PC-9 (cell line): ENCODE results near the gene ZIC5. TPM values are rescaled to one million over a fixed set of nuclear protein-coding genes. Genes with fewer than 3 reads are reported as not detected.

ENCODE experiments used
- BruUV-seq: library from RNA; stranded (reverse); fragments of 400-500 nt; replicated peaks from 2 replicates; lab custom pipeline; 2021; lab: Mats Ljungman, UMichigan
- CTCF ChIA-PET: fragments of 300-600 bp; sonication (Branson Sonifier 250); formaldehyde crosslinking; loops from one replicate; lab custom pipeline; 2022; ENCODE audit warnings: antibody characterized with exemption; lab: Charles Lee
- POLR2A ChIA-PET: fragments of 300-600 bp; sonication (Branson Sonifier 250); formaldehyde crosslinking; loops from one replicate; lab custom pipeline; 2022; ENCODE audit warnings: antibody characterized with exemption; ENCODE audit not compliant: unreplicated experiment; lab: Charles Lee
- DNase-seq, 2 experiments: peaks; one replicate each; pipeline versions ENCODE4 v3.0.0 to v3.0.0-alpha.2; 2015 to 2022; ENCODE audit warnings: mixed read lengths in 1 of 2
- H2AFZ ChIP-seq: fragments of 200-600 bp; sonication (generic); 2 replicates; pipeline ENCODE4 v1.8.1; 2017; ENCODE audit warnings: antibody characterized with exemption
- H3F3A ChIP-seq: fragments of 200-600 bp; sonication (generic); 2 replicates; pipeline ENCODE4 v1.8.1; 2017; ENCODE audit warnings: antibody characterized with exemption, mild to moderate bottlenecking, low read depth; ENCODE audit not compliant: insufficient read depth
- H3K27ac ChIP-seq: fragments of 200-600 bp; sonication (generic); 2 replicates; pipeline ENCODE4 v1.6.1; 2016; ENCODE audit warnings: mixed run types
- H3K27me3 ChIP-seq: fragments of 200-600 bp; sonication (generic); 2 replicates; pipeline ENCODE4 v1.6.1; 2016; ENCODE audit warnings: low read depth, mixed run types; ENCODE audit not compliant: insufficient read depth
- H3K36me3 ChIP-seq: fragments of 200-600 bp; sonication (generic); 2 replicates; pipeline ENCODE4 v1.6.1; 2016; ENCODE audit warnings: low read depth, mixed run types
- H3K4me1 ChIP-seq: fragments of 200-600 bp; sonication (generic); replicated peaks from 2 replicates; pipeline ENCODE4 v1.6.1; 2016; ENCODE audit warnings: mixed run types; ENCODE audit not compliant: insufficient read depth
- H3K4me2 ChIP-seq: fragments of 200-600 bp; sonication (generic); 2 replicates; pipeline ENCODE4 v1.6.1; 2017; ENCODE audit warnings: mixed run types
- H3K4me3 ChIP-seq: fragments of 200-600 bp; sonication (generic); 2 replicates; pipeline ENCODE4 v1.6.1; 2016; ENCODE audit warnings: mixed run types
- H3K79me2 ChIP-seq: fragments of 200-600 bp; sonication (generic); 2 replicates; pipeline ENCODE4 v1.6.1; 2017; ENCODE audit warnings: low read depth, mixed run types
- H3K9me2 ChIP-seq: fragments of 200-600 bp; sonication (generic); 2 replicates; pipeline ENCODE4 v1.8.1; 2017; ENCODE audit warnings: mild to moderate bottlenecking; ENCODE audit not compliant: insufficient read depth
- H3K9me3 ChIP-seq: fragments of 200-600 bp; sonication (generic); 2 replicates; pipeline ENCODE4 v1.8.1; 2016; ENCODE audit warnings: low read depth; ENCODE audit not compliant: insufficient read depth
- H4K20me1 ChIP-seq: fragments of 200-600 bp; sonication (generic); 2 replicates; pipeline ENCODE4 v1.8.1; 2017; ENCODE audit not compliant: insufficient read depth
- CTCF ChIP-seq: fragments of 200-600 bp; sonication (generic); conservative IDR thresholded peaks from 2 replicates; pipeline ENCODE4 v1.6.1; 2017; ENCODE audit warnings: mixed run types, antibody characterized with exemption, mild to moderate bottlenecking, moderate library complexity
- EZH2 ChIP-seq: fragments of 200-600 bp; sonication (generic); IDR thresholded peaks from 2 replicates; pipeline ENCODE4 v1.8.0; 2017; ENCODE audit warnings: antibody characterized with exemption, low read depth
- intact Hi-C: fragments of 100-400 bp; cut with micrococcal nuclease; formaldehyde crosslinking; loops from one replicate; pipeline ENCODE4 v1.10.0; 2022; ENCODE audit not compliant: unreplicated experiment
- total RNA-seq: library from RNA; stranded (reverse); gene quantifications from 2 replicates; pipeline ENCODE4 v1.2.3, GENCODE V29; 2021

The ZIC5 gene
- total RNA-seq, 1 experiment from 2014 or later, result 0.61 TPM

DNA sequence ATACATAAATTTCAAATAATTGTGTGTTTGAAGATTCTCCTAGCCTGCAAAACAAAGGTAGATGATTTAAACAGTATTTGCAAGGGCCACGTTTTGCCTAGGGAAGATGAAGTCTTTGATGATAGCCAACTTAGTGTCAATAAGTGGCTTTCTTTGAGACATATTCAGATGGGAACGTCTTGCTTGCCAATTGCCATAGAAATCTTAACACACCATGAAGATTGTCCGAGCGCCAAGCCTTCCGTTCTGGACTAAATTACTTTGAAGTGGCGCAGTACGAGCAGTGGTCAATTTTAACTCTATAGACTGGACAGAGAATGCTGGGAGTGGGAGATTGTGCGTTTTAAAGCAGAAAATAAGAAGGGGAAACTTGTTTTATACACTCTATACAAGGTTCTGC lies 9.9 kb downstream of the ZIC5 start:
- Histone ChIP-seq H3F3A (no peaks in the 10 kb centered on the region), H2AFZ (no peak overlapping the region), H3K9me2 (no peaks in the 10 kb centered on the region), H3K4me2 (no peak overlapping the region), H3K9me3 (no peaks in the 10 kb centered on the region; the same call in 1 of the 2 replicates), H3K4me3 (no peak overlapping the region), H3K79me2 (peaks cover 6% of the 10 kb centered on the region; the same call in 1 of the 2 replicates), H3K27me3 (peaks cover 9% of the 10 kb centered on the region; the same call in 1 of the 2 replicates), H4K20me1 (no peaks in the 10 kb centered on the region; the same call in 1 of the 2 replicates), H3K36me3 (no peaks in the 10 kb centered on the region), H3K27ac (no peak overlapping the region), H3K4me1 (no peaks in the 10 kb centered on the region)
- intact Hi-C loops, result no loop called here
- ChIA-PET CTCF (no interaction called here), POLR2A (no interaction called here)
- TF ChIP-seq CTCF, result no peak
- BruUV-seq, result no TSS peak
- no peak for DNase-seq

DNA sequence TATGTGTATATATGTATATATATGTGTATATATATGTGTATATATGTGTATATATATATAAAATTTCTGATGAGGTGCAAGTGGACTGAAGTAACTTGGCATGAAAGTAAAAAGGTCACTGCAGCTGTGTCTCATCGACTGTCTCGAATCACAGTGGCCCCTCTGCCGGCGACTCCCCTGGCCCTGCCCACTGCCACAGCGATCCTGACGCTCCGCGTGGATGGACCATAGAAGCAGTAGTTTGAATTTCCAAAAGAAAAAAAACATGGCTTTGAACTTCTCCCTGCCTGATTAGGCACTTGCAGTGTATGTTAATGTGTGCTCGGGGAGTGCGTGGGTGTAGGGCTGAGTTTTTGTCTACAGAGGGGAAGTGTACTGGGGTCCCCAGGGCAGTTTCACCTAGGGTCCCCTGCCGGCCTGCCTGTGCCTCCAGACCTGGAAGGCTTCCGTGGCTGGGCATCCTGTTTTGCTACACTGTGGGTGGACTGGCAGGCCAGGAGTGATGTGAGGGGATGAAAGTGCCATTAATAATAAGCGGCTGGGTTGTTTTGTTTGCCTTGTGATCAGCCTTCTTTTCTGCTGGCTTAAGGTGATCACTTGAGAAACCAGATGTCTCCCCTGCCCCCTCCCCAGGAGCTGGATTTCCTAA lies 10.8 kb downstream of the ZIC5 start:
- TF ChIP-seq EZH2 (no peak), CTCF (no peak)
- Histone ChIP-seq H3K9me2 (no peaks in the 10 kb centered on the region), H3K4me3 (no peak overlapping the region), H3K4me2 (no peak overlapping the region), H3K27ac (no peak overlapping the region), H3K27me3 (peaks cover 9% of the 10 kb centered on the region; the same call in 1 of the 2 replicates), H4K20me1 (no peaks in the 10 kb centered on the region), H3K4me1 (no peaks in the 10 kb centered on the region), H2AFZ (no peak overlapping the region), H3F3A (no peaks in the 10 kb centered on the region), H3K36me3 (no peaks in the 10 kb centered on the region), H3K79me2 (no peaks in the 10 kb centered on the region), H3K9me3 (no peaks in the 10 kb centered on the region; the same call in 1 of the 2 replicates)
- ChIA-PET CTCF (no interaction called here), POLR2A (no interaction called here)
- intact Hi-C loops, result no loop called here
- BruUV-seq, result no TSS peak
- DNase-seq, result no peak

GRCh38 chr13:99959540-99960230 lies 11.9 kb downstream of the ZIC5 start:
- no peaks in the 10 kb centered on the region for H3F3A ChIP-seq
- BruUV-seq, result no TSS peak
- no peaks in the 10 kb centered on the region for H3K9me2 ChIP-seq
- TF ChIP-seq EZH2, result no peak
- TF ChIP-seq CTCF, result no peak
- no peaks in the 10 kb centered on the region for H3K4me1 ChIP-seq
- intact Hi-C loops, result no loop called here
- H3K27ac ChIP-seq, result no peak overlapping the region
- H3K27me3 ChIP-seq, result peaks cover 9% of the 10 kb centered on the region; the same call in 1 of the 2 replicates
- H3K79me2 ChIP-seq, result no peaks in the 10 kb centered on the region
- ChIA-PET CTCF (no interaction called here), POLR2A (no interaction called here)
- no peak overlapping the region for H2AFZ ChIP-seq
- H3K4me3 ChIP-seq, result no peak overlapping the region
- no peaks in the 10 kb centered on the region for H4K20me1 ChIP-seq
- no peak for DNase-seq
- no peaks in the 10 kb centered on the region for H3K36me3 ChIP-seq
- H3K4me2 ChIP-seq, result no peak overlapping the region
- no peaks in the 10 kb centered on the region; the same call in 1 of the 2 replicates for H3K9me3 ChIP-seq
